Hepatocyte (in vitro differentiated cells): ENCODE data around the gene SDC4.

Experiments
- CTCF ChIP-seq: fragments of 200-600 bp; sonication (generic); IDR thresholded peaks from 2 replicates; pipeline ENCODE4 v1.5.1; 2016; ENCODE audit warnings: antibody characterized with exemption, mild to moderate bottlenecking; ENCODE audit not compliant: poor library complexity
- EZH2 ChIP-seq: fragments of 200-600 bp; sonication (generic); IDR thresholded peaks from 2 replicates; pipeline ENCODE4 v1.6.1; 2016; ENCODE audit warnings: antibody characterized with exemption, mild to moderate bottlenecking, borderline replicate concordance
- EZH2phosphoT487 ChIP-seq: fragments of 200-600 bp; sonication (generic); IDR thresholded peaks from one replicate; pipeline ENCODE4 v1.6.1; 2018; ENCODE audit warnings: antibody characterized with exemption, mild to moderate bottlenecking, low read depth, moderate library complexity; ENCODE audit not compliant: unreplicated experiment, severe bottlenecking

DNA sequence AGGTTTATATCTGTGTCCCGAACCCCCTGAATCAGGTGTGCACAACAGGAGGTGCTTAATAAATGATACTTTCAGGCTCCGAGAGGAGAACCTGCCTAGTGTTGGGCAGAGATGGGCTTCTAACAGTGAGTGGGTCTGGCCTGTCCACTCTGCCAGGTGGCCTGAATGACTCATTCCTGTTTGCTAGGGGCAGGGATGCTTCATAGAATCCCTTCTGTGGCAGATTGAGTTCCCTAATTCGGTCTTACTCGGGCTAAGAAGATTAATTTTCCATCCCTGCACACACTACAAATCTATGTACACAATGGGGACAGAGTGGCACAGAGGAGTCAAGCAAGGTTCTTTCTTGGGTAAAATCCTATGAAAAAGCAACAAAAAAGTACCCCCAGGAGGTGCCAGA is 19.8 kb downstream of the SDC4 start:
- TF ChIP-seq CTCF, result no peak
- no peak for TF ChIP-seq EZH2
- TF ChIP-seq EZH2phosphoT487, result no peak
